GM18858 (cell line): ENCODE data around the gene PDXK.

Experiments
- ATAC-seq: cut with Tn5 transposase; IDR thresholded peaks from one replicate; pipeline ENCODE4 v1.9.1; 2021; ENCODE audit not compliant: unreplicated experiment

PDXK gene

GRCh38 chr21:43761886-43762285 is 43.0 kb downstream of the PDXK start:
- no peak for ATAC-seq

- ATAC-seq: no peak
Measured at GRCh38 chr21:43762303-43763128, 43.6 kb downstream of the PDXK start.

- ATAC-seq: no peak
Measured at GRCh38 chr21:43763901-43764523, 45.1 kb downstream of the PDXK start.

- ATAC-seq: no peak
Measured at GRCh38 chr21:43764576-43765495, 45.9 kb downstream of the PDXK start.

GRCh38 chr21:43766734-43767497 is 48.0 kb downstream of the PDXK start:
- no peak for ATAC-seq

- no peak for ATAC-seq
Measured at GRCh38 chr21:43767498-43767983, 48.6 kb downstream of the PDXK start.

GRCh38 chr21:43767984-43768867 is 49.3 kb downstream of the PDXK start:
- ATAC-seq: no peak

- ATAC-seq: no peak
Measured at GRCh38 chr21:43768868-43769167, 49.9 kb downstream of the PDXK start.

- no peak for ATAC-seq
Measured at GRCh38 chr21:43769325-43769958, 50.5 kb downstream of the PDXK start.

GRCh38 chr21:43770066-43770655 is 51.2 kb downstream of the PDXK start:
- ATAC-seq: no peak

- ATAC-seq: no peak
Measured at GRCh38 chr21:43771199-43771675, 52.3 kb downstream of the PDXK start.

- ATAC-seq: no peak
Measured at GRCh38 chr21:43771698-43772424, 52.9 kb downstream of the PDXK start.

- ATAC-seq: no peak
Measured at GRCh38 chr21:43772425-43772821, 53.5 kb downstream of the PDXK start.

- no peak for ATAC-seq
Measured at GRCh38 chr21:43774163-43774562, 55.2 kb downstream of the PDXK start.

- ATAC-seq: no peak
Measured at GRCh38 chr21:43775190-43775589, 56.3 kb downstream of the PDXK start.

GRCh38 chr21:43775795-43776430 is 57.0 kb downstream of the PDXK start, which contains the start of gene CSTB:
Gene CSTB, minus strand, starts transcription at chr21:43776308. Its CDS starts 39 bp downstream, at chr21:43776269.
- ATAC-seq: no peak

GRCh38 chr21:43777953-43778352 is 59.0 kb downstream of the PDXK start:
- ATAC-seq: no peak
